HEK293 (cell line): ENCODE measurements around the gene SPTLC3.

Experiments
- CTCF ChIP-seq: fragments of 450-650 bp; formaldehyde crosslinking; IDR thresholded peaks from 2 replicates; pipeline ENCODE4 v1.5.1; 2016; ENCODE audit warnings: missing biosample characterization, missing genetic modification characterization
- MZF1 ChIP-seq: fragments of 450-650 bp; formaldehyde crosslinking; IDR thresholded peaks from 2 replicates; pipeline ENCODE4 v1.5.1; 2017; ENCODE audit warnings: missing biosample characterization, missing genetic modification characterization, borderline replicate concordance
- PATZ1 ChIP-seq: fragments of 450-650 bp; formaldehyde crosslinking; IDR thresholded peaks from 2 replicates; pipeline ENCODE4 v1.5.1; 2016; ENCODE audit warnings: missing biosample characterization, missing genetic modification characterization
- YY1 ChIP-seq: fragments of 450-650 bp; formaldehyde crosslinking; IDR thresholded peaks from 2 replicates; pipeline ENCODE4 v1.5.1; 2018; ENCODE audit warnings: missing biosample characterization, missing genetic modification characterization
- ZNF121 ChIP-seq: fragments of 450-650 bp; formaldehyde crosslinking; IDR thresholded peaks from 2 replicates; pipeline ENCODE4 v1.5.1; 2016; ENCODE audit warnings: missing biosample characterization, missing genetic modification characterization
- ZNF211 ChIP-seq: fragments of 450-650 bp; formaldehyde crosslinking; IDR thresholded peaks from 2 replicates; pipeline ENCODE4 v1.5.1; 2016; ENCODE audit warnings: low read depth, missing biosample characterization, missing genetic modification characterization
- ZNF239 ChIP-seq: fragments of 450-650 bp; formaldehyde crosslinking; IDR thresholded peaks from 2 replicates; pipeline ENCODE4 v1.5.1; 2016; ENCODE audit warnings: missing biosample characterization, missing genetic modification characterization
- ZNF274 ChIP-seq, 2 experiments: fragments of 200-500 bp in 1 of 2; fragments of 450-650 bp in 1 of 2; sonication (Bioruptor generic) in 1 of 2; formaldehyde crosslinking in 1 of 2; IDR thresholded peaks; 2 replicates each; pipeline versions ENCODE4 v1.5.1 to v1.6.1; 2014 to 2016; ENCODE audit warnings: borderline replicate concordance in 1 of 2, inconsistent platforms in 1 of 2, low read length in 1 of 2, missing biosample characterization in 1 of 2, missing genetic modification characterization in 1 of 2
- ZNF530 ChIP-seq: fragments of 450-650 bp; formaldehyde crosslinking; IDR thresholded peaks from 2 replicates; pipeline ENCODE4 v1.5.1; 2016; ENCODE audit warnings: low read depth, missing biosample characterization, missing genetic modification characterization
- ZNF660 ChIP-seq: fragments of 450-650 bp; IDR thresholded peaks from 2 replicates; pipeline ENCODE4 v1.5.1; 2018; ENCODE audit warnings: missing biosample characterization, mild to moderate bottlenecking, missing genetic modification characterization
- ZNF785 ChIP-seq: fragments of 450-650 bp; formaldehyde crosslinking; IDR thresholded peaks from 2 replicates; pipeline ENCODE4 v1.5.1; 2016; ENCODE audit warnings: missing biosample characterization, missing genetic modification characterization
- ZXDB ChIP-seq: fragments of 450-650 bp; formaldehyde crosslinking; IDR thresholded peaks from 2 replicates; pipeline ENCODE4 v1.5.1; 2016; ENCODE audit warnings: missing biosample characterization, missing genetic modification characterization

GRCh38 chr20:13061381-13061780 lies 52.6 kb downstream of the SPTLC3 start:
- TF ChIP-seq YY1 (tag by site-specific recombination) (no peak), CTCF (tag by site-specific recombination) (no peak), ZNF530 (tag by site-specific recombination) (no peak), ZNF211 (tag by site-specific recombination) (no peak), ZNF660 (tag by site-specific recombination) (no peak), ZNF274 (IDR thresholded peaks at IDR 0.05; ENCODE audit: low read length) (no peak), ZNF274 (tag by site-specific recombination; IDR thresholded peaks at IDR 0.05; ENCODE audit: borderline replicate concordance) (no peak), ZNF239 (no peak), PATZ1 (tag by site-specific recombination) (no peak), MZF1 (tag by site-specific recombination) (no peak), ZXDB (tag by site-specific recombination) (no peak), ZNF121 (tag by site-specific recombination) (no peak), ZNF785 (tag by site-specific recombination) (no peak)
